KMS-11 (cell line): ENCODE results near the gene SUMO4.

Experiments used
- H2AFZ ChIP-seq: fragments of 200-600 bp; sonication (generic); 2 replicates; pipeline ENCODE4 v1.6.1; 2016; ENCODE audit warnings: antibody characterized with exemption, mixed run types, low read depth
- H3K27ac ChIP-seq: fragments of 200-600 bp; sonication (generic); 2 replicates; pipeline ENCODE4 v1.6.1; 2016; ENCODE audit warnings: mild to moderate bottlenecking, mixed run types
- H3K27me3 ChIP-seq: fragments of 200-600 bp; sonication (generic); 2 replicates; pipeline ENCODE4 v1.6.1; 2017; ENCODE audit warnings: mild to moderate bottlenecking, low read depth, mixed run types, moderate library complexity; ENCODE audit not compliant: insufficient read depth
- H3K36me3 ChIP-seq: fragments of 200-600 bp; sonication (generic); 2 replicates; pipeline ENCODE4 v1.6.1; 2017; ENCODE audit warnings: mild to moderate bottlenecking, mixed run types; ENCODE audit not compliant: insufficient read depth
- H3K4me1 ChIP-seq: fragments of 200-600 bp; sonication (generic); 2 replicates; pipeline ENCODE4 v1.6.1; 2016; ENCODE audit warnings: mild to moderate bottlenecking, low read depth, mixed run types; ENCODE audit not compliant: poor library complexity, severe bottlenecking
- H3K4me2 ChIP-seq: fragments of 200-600 bp; sonication (generic); 2 replicates; pipeline ENCODE4 v1.7.0; 2016; ENCODE audit warnings: mild to moderate bottlenecking, mixed run types
- H3K4me3 ChIP-seq: fragments of 200-600 bp; sonication (generic); IDR thresholded peaks from 2 replicates; pipeline ENCODE4 v1.6.1; 2017; ENCODE audit warnings: low read depth, low read length, mixed read lengths; ENCODE audit not compliant: insufficient read depth
- H3K79me2 ChIP-seq: fragments of 200-600 bp; sonication (generic); 2 replicates; pipeline ENCODE4 v1.6.1; 2016; ENCODE audit warnings: low read depth, mixed run types; ENCODE audit not compliant: insufficient read depth
- H3K9ac ChIP-seq: fragments of 200-600 bp; sonication (generic); 2 replicates; pipeline ENCODE4 v1.6.1; 2016; ENCODE audit warnings: mild to moderate bottlenecking, mixed run types
- H4K20me1 ChIP-seq: fragments of 200-600 bp; sonication (generic); 2 replicates; pipeline ENCODE4 v1.6.1; 2016; ENCODE audit warnings: mild to moderate bottlenecking, mixed run types; ENCODE audit not compliant: insufficient read depth
- TF ChIP-seq, protein P1 (sequence below): fragments of 200-600 bp; sonication (generic); conservative IDR thresholded peaks from 2 replicates; pipeline ENCODE4 v1.6.1; 2017; ENCODE audit warnings: low read depth, mild to moderate bottlenecking, antibody characterized with exemption, low read length, moderate library complexity, mixed read lengths

The SUMO4 gene

GRCh38 chr6:149371154-149371553 is 28.9 kb upstream of the SUMO4 start:
- H2AFZ ChIP-seq: no peak overlapping the region
- H3K9ac ChIP-seq: no peak overlapping the region
- H3K4me3 ChIP-seq: no peak overlapping the region
- H3K36me3 ChIP-seq: no peaks in the 10 kb centered on the region
- TF ChIP-seq, protein P1, sequence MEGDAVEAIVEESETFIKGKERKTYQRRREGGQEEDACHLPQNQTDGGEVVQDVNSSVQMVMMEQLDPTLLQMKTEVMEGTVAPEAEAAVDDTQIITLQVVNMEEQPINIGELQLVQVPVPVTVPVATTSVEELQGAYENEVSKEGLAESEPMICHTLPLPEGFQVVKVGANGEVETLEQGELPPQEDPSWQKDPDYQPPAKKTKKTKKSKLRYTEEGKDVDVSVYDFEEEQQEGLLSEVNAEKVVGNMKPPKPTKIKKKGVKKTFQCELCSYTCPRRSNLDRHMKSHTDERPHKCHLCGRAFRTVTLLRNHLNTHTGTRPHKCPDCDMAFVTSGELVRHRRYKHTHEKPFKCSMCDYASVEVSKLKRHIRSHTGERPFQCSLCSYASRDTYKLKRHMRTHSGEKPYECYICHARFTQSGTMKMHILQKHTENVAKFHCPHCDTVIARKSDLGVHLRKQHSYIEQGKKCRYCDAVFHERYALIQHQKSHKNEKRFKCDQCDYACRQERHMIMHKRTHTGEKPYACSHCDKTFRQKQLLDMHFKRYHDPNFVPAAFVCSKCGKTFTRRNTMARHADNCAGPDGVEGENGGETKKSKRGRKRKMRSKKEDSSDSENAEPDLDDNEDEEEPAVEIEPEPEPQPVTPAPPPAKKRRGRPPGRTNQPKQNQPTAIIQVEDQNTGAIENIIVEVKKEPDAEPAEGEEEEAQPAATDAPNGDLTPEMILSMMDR: no peak
- no peak overlapping the region for H3K4me2 ChIP-seq
- H3K27ac ChIP-seq: no peak overlapping the region
- H3K79me2 ChIP-seq: no peaks in the 10 kb centered on the region
- peaks cover 29% of the 10 kb centered on the region for H3K4me1 ChIP-seq
- no peaks in the 10 kb centered on the region for H3K27me3 ChIP-seq
- 0 out of 2 replicates have a peak, but pooled peaks cover 8% of the 10 kb centered on the region for H4K20me1 ChIP-seq

DNA sequence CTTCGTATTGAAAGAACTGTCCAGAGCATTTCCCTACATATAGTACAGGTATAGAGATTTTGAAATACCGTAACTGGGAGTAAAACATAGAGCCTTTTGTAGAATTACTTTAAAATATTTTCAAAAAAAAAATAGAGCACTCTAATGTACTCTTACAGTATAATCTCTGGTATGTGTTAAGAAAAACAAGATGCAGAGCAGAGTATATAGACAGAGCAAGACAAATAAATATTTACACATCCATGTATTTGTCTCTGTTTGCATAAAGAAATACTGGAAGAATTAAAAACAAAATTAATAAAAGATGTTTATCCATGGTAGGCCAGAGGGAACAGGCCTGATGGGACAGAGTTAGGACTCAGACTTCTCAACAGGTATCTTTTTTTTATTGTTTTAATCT is 28.0 kb upstream of the SUMO4 start:
- Histone ChIP-seq H3K4me2 (no peak overlapping the region), H3K36me3 (no peaks in the 10 kb centered on the region), H2AFZ (no peak overlapping the region), H3K9ac (no peak overlapping the region), H3K27ac (no peak overlapping the region), H3K4me3 (no peak overlapping the region), H3K4me1 (peaks cover 23% of the 10 kb centered on the region), H4K20me1 (0 out of 2 replicates have a peak, but pooled peaks cover under 1% of the 10 kb centered on the region), H3K27me3 (no peaks in the 10 kb centered on the region), H3K79me2 (no peaks in the 10 kb centered on the region)
- TF ChIP-seq, protein P1: no peak

DNA sequence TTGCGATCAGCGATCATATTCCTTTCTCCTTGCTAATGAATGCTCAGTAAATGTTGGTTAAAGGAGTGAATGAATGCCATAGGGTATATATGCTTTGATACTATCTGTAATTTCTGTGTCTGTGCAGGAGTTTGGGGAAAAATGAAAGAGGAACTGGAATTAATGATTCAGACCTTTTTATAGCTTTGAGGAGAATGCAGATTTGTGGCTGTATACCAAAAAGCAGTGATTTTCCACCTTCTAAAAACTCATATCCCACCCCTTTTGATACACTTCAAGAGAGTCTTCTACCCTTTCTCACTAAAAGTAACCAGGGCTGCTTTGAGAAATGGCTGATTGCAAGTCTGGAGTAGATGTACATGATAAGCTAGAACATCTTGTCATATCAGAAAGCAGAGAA is 26.6 kb upstream of the SUMO4 start:
- TF ChIP-seq, protein P1: no peak
- Histone ChIP-seq H3K27ac (no peak overlapping the region), H3K79me2 (no peaks in the 10 kb centered on the region), H3K36me3 (no peaks in the 10 kb centered on the region), H3K4me2 (no peak overlapping the region), H3K9ac (no peak overlapping the region), H4K20me1 (no peaks in the 10 kb centered on the region), H3K27me3 (no peaks in the 10 kb centered on the region), H3K4me1 (peaks cover 11% of the 10 kb centered on the region), H2AFZ (no peak overlapping the region), H3K4me3 (no peak overlapping the region)

DNA sequence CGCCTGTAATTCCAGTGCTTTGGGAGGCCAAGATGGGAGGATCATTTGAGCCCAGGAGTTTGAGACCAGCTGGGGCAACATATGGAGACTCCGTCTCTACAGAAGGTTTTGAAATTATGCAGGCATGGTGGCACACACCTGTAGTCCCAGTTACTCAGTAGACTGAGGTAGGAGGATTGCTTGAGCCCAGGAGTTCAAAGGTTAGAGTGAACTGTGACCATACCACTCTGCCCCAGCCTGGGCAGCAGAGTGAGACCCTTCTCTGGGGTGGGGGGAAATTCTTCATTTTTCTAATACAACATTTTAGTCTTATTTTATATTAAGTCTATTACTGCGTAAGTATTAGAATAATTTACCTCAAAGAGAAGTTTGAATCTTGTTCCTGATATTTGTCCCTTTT is 20.1 kb upstream of the SUMO4 start:
- H2AFZ ChIP-seq: no peak overlapping the region
- H3K27ac ChIP-seq: no peak overlapping the region
- TF ChIP-seq, protein P1: no peak
- H4K20me1 ChIP-seq: no peaks in the 10 kb centered on the region
- no peak overlapping the region for H3K4me2 ChIP-seq
- no peaks in the 10 kb centered on the region for H3K79me2 ChIP-seq
- H3K27me3 ChIP-seq: no peaks in the 10 kb centered on the region
- H3K4me1 ChIP-seq: no peaks in the 10 kb centered on the region
- no peaks in the 10 kb centered on the region for H3K36me3 ChIP-seq
- no peak overlapping the region for H3K9ac ChIP-seq
- H3K4me3 ChIP-seq: no peak overlapping the region
